ENCODE data around the gene IL16.

Gene IL16

DNA sequence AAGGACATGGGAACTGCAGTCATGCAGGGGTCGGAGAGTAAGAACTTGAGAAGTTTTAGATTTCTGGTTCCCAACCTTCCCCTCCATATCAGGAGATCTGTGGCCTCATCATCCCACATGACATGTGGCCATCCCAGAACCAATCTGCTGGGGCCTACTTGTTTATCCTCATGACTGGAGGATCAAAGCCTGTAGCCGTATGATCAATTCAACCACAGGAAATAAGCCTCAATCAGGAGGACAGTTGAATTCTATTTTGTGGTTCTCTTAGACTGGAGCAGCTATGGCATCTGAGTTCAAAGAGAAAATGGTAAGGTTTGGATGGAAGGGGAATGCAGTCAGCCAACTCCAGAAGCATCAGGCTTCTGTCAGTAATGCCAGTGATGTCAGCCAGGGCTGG, 57.2 kb downstream of the IL16 start:
- no peaks in the 10 kb centered on the region for H3K36me3 ChIP-seq (ENCODE audit: control insufficient read depth, insufficient read depth, low read length)

DNA sequence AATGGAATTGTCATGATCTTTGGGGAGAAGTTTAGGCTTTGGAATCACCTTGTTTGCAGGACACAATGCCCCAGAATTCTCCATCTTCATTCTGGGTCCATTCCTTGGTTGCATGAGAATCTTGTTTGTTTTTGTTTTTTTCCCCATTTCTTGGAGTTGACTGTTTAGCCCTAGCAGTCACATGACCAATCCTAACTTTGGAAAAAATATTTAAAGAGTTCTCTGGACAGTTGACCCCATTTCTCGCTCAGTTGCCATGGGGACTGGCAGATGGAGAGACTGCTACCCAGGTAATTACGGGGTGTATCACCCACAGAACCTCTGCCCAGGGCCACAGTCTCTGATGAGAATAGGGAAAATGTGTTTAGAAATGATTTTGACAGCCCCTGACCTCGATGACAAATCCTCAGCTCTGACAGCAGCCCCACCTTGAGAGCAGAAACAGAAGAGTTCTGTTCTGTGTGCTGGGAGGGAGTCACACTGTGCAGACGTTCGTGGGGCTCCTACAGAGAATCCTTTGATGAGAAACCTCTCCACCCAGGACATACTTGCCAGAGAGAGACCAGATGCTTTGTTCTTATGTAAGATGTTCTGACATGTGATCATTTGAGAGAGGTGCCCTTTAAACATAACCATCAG, 57.7 kb downstream of the IL16 start:
- H3K27ac ChIP-seq (ENCODE audit: insufficient read depth, low read length, poor library complexity, severe bottlenecking): no peak overlapping the region
- no peak for DNase-seq

More for the DNA sequence above, 57.2 kb downstream of the IL16 start:
- DNase-seq: no peak
- no peak overlapping the region for H3K27ac ChIP-seq (ENCODE audit: insufficient read depth, low read length, poor library complexity, severe bottlenecking)
- H3K4me1 ChIP-seq (ENCODE audit: control insufficient read depth, insufficient read depth, low read length, poor library complexity, severe bottlenecking): no peaks in the 10 kb centered on the region
- H3K27me3 ChIP-seq (replicated peaks; ENCODE audit: control insufficient read depth, insufficient read depth, low read length, poor library complexity, severe bottlenecking): no peaks in the 10 kb centered on the region
- no peaks in the 10 kb centered on the region for H3K9me3 ChIP-seq (ENCODE audit: control insufficient read depth, low read length)
- no peak overlapping the region for H3K4me3 ChIP-seq (ENCODE audit: insufficient read depth, low read depth, low read length, poor library complexity, severe bottlenecking)

DNA sequence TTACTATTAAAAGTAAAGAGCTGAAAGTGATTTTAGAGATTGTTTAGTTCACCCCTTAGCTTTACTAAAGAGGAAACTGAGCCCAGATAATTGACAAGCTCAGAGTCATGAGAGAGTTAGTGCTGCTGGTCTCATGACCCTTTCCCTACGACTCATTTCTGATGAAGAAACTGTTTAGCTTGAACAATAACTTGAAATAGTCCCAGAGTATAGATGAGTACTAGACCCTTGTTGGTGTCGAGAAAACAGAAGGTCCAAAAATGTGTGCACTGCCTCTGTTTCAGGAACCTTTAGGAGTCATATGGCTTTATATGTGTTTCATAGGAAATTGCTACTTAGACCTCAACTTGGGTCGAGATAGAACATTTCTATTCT, 58.2 kb downstream of the IL16 start:
- DNase-seq: no peak
- H3K9me3 ChIP-seq (ENCODE audit: control insufficient read depth, low read length): no peaks in the 10 kb centered on the region
- no peaks in the 10 kb centered on the region for H3K36me3 ChIP-seq (ENCODE audit: control insufficient read depth, insufficient read depth, low read length)
- H3K4me1 ChIP-seq (ENCODE audit: control insufficient read depth, insufficient read depth, low read length, poor library complexity, severe bottlenecking): no peaks in the 10 kb centered on the region
- no peak overlapping the region for H3K4me3 ChIP-seq (ENCODE audit: insufficient read depth, low read depth, low read length, poor library complexity, severe bottlenecking)
- H3K27ac ChIP-seq (ENCODE audit: insufficient read depth, low read length, poor library complexity, severe bottlenecking): no peak overlapping the region
- no peaks in the 10 kb centered on the region for H3K27me3 ChIP-seq (replicated peaks; ENCODE audit: control insufficient read depth, insufficient read depth, low read length, poor library complexity, severe bottlenecking)

More for the DNA sequence above, 57.7 kb downstream of the IL16 start:
- Histone ChIP-seq H3K9me3 (ENCODE audit: control insufficient read depth, low read length) (no peaks in the 10 kb centered on the region), H3K4me1 (ENCODE audit: control insufficient read depth, insufficient read depth, low read length, poor library complexity, severe bottlenecking) (no peaks in the 10 kb centered on the region), H3K4me3 (ENCODE audit: insufficient read depth, low read depth, low read length, poor library complexity, severe bottlenecking) (no peak overlapping the region), H3K27me3 (replicated peaks; ENCODE audit: control insufficient read depth, insufficient read depth, low read length, poor library complexity, severe bottlenecking) (no peaks in the 10 kb centered on the region), H3K36me3 (ENCODE audit: control insufficient read depth, insufficient read depth, low read length) (no peaks in the 10 kb centered on the region)

DNA sequence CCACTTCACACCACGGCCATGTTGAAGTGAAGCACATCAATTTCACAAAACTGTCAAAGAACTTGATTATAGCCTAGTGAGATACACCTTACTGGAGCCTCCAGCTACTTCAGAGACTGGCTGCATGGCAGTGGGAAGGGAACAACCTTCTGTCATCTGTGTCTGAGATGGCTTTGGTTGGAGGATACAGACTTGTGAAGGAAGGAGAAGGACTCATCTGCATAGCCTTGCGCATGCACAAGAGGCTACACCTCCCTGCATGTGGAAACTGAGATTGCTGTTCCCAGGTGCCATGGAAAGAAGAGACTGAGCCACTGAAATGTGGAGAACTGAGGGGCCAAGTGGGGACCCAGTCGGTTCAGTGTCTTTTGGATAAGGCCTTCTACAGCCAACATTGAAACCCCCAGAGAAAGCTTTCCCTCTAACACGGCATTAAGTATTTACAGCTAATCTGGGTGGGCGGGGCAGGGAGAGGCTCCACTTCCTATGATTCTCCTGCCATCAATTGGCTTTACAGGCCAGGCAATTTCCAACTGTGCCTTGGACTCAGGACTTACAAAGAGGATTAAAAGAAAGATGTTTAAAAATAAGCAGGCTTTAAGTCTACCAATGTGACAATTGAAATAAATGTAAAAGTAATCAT, 58.8 kb downstream of the IL16 start:
- no peaks in the 10 kb centered on the region for H3K36me3 ChIP-seq (ENCODE audit: control insufficient read depth, insufficient read depth, low read length)
- H3K27ac ChIP-seq (ENCODE audit: insufficient read depth, low read length, poor library complexity, severe bottlenecking): no peak overlapping the region
- H3K9me3 ChIP-seq (ENCODE audit: control insufficient read depth, low read length): no peaks in the 10 kb centered on the region
- H3K4me3 ChIP-seq (ENCODE audit: insufficient read depth, low read depth, low read length, poor library complexity, severe bottlenecking): no peak overlapping the region
- H3K4me1 ChIP-seq (ENCODE audit: control insufficient read depth, insufficient read depth, low read length, poor library complexity, severe bottlenecking): no peaks in the 10 kb centered on the region
- no peaks in the 10 kb centered on the region for H3K27me3 ChIP-seq (replicated peaks; ENCODE audit: control insufficient read depth, insufficient read depth, low read length, poor library complexity, severe bottlenecking)
- DNase-seq: no peak

DNA sequence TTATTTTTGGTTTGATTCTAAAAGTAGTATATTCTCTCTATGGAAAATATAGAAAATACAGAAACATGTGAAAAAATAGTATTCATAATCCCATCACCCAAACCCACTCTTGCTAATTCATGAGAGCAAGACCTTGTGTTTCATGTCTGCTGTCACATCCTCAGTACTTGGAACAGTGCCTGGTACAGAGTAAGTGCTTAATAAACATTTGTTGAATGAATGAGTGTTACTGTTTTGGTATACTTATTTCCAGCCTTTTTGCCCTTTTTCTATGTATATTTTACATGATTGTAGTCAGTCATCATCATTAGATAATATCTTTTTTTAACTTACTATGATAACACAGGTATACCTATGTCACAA, 59.3 kb downstream of the IL16 start:
- Histone ChIP-seq H3K27ac (ENCODE audit: insufficient read depth, low read length, poor library complexity, severe bottlenecking) (no peak overlapping the region), H3K36me3 (ENCODE audit: control insufficient read depth, insufficient read depth, low read length) (no peaks in the 10 kb centered on the region), H3K9me3 (ENCODE audit: control insufficient read depth, low read length) (no peaks in the 10 kb centered on the region), H3K4me1 (ENCODE audit: control insufficient read depth, insufficient read depth, low read length, poor library complexity, severe bottlenecking) (no peaks in the 10 kb centered on the region), H3K4me3 (ENCODE audit: insufficient read depth, low read depth, low read length, poor library complexity, severe bottlenecking) (no peak overlapping the region), H3K27me3 (replicated peaks; ENCODE audit: control insufficient read depth, insufficient read depth, low read length, poor library complexity, severe bottlenecking) (no peaks in the 10 kb centered on the region)
- no peak for DNase-seq

DNA sequence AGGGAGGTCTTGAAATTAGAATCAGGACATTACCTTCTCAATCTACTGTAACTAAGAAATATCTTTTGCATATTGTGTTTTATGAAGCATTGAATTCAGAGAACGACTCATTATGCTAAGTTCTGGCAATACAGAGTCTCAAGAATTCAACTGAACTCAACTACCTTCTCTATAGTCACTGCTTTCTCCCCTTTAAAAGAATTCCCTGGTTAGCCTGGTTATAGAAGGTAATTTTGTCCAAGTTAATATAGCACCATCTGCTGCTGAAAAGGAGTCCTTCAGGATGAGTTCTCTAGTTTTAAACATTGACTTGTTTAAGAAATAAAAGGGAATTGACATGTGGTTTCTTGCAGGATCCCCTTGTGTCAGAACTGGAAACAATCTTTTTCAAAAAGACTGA, 60.2 kb downstream of the IL16 start:
- no peak for DNase-seq

DNA sequence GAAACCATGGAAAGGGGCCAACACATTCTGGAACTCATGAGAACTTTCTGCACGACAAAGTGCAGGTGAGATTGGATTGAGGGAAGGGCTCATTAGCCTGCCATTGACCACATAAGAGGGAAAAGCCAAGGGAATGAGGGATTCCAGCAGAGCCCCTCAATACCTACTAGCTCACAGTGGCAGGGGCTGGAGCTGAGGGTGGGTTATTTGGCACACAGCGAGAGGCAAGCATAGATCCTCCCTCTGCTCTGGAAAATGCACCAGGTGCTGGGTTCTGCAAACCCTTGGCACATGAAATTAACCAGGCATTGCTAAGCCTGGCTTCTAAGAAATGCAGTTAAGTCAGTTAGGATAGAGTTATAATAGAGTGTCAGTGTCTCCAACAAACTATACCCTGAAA, 60.8 kb downstream of the IL16 start:
- no peaks in the 10 kb centered on the region for H3K27me3 ChIP-seq (replicated peaks; ENCODE audit: control insufficient read depth, insufficient read depth, low read length, poor library complexity, severe bottlenecking)
- H3K4me1 ChIP-seq (ENCODE audit: control insufficient read depth, insufficient read depth, low read length, poor library complexity, severe bottlenecking): no peaks in the 10 kb centered on the region
- H3K27ac ChIP-seq (ENCODE audit: insufficient read depth, low read length, poor library complexity, severe bottlenecking): no peak overlapping the region
- H3K4me3 ChIP-seq (ENCODE audit: insufficient read depth, low read depth, low read length, poor library complexity, severe bottlenecking): no peak overlapping the region
- no peaks in the 10 kb centered on the region for H3K36me3 ChIP-seq (ENCODE audit: control insufficient read depth, insufficient read depth, low read length)
- DNase-seq: no peak
- H3K9me3 ChIP-seq (ENCODE audit: control insufficient read depth, low read length): no peaks in the 10 kb centered on the region

More for the DNA sequence above, 60.2 kb downstream of the IL16 start:
- Histone ChIP-seq H3K27me3 (replicated peaks; ENCODE audit: control insufficient read depth, insufficient read depth, low read length, poor library complexity, severe bottlenecking) (no peaks in the 10 kb centered on the region), H3K4me3 (ENCODE audit: insufficient read depth, low read depth, low read length, poor library complexity, severe bottlenecking) (no peak overlapping the region), H3K36me3 (ENCODE audit: control insufficient read depth, insufficient read depth, low read length) (no peaks in the 10 kb centered on the region), H3K4me1 (ENCODE audit: control insufficient read depth, insufficient read depth, low read length, poor library complexity, severe bottlenecking) (no peaks in the 10 kb centered on the region), H3K9me3 (ENCODE audit: control insufficient read depth, low read length) (no peaks in the 10 kb centered on the region), H3K27ac (ENCODE audit: insufficient read depth, low read length, poor library complexity, severe bottlenecking) (no peak overlapping the region)

DNA sequence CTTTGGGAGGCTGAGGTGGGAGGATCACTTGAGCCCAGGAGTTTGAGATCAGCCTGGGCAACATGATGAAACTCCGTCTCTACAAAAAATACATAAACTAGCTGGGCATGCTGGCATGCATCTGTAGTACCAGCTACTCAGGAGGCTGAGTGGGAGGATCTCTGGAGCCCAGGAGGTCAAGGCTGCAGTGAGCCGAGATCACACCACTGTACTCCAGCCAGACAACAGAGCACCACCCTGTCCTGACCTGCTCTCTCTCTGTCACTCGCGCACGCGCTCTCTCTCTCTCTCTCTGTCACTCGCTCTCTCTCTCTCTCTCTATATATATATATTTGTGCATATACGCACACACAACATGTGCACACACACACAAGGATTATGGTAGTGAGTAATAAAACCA, 61.8 kb downstream of the IL16 start:
- Histone ChIP-seq H3K4me3 (ENCODE audit: insufficient read depth, low read depth, low read length, poor library complexity, severe bottlenecking) (no peak overlapping the region), H3K9me3 (ENCODE audit: control insufficient read depth, low read length) (no peaks in the 10 kb centered on the region), H3K27me3 (replicated peaks; ENCODE audit: control insufficient read depth, insufficient read depth, low read length, poor library complexity, severe bottlenecking) (no peaks in the 10 kb centered on the region), H3K36me3 (ENCODE audit: control insufficient read depth, insufficient read depth, low read length) (no peaks in the 10 kb centered on the region), H3K4me1 (ENCODE audit: control insufficient read depth, insufficient read depth, low read length, poor library complexity, severe bottlenecking) (no peaks in the 10 kb centered on the region), H3K27ac (ENCODE audit: insufficient read depth, low read length, poor library complexity, severe bottlenecking) (no peak overlapping the region)
- no peak for DNase-seq

DNA sequence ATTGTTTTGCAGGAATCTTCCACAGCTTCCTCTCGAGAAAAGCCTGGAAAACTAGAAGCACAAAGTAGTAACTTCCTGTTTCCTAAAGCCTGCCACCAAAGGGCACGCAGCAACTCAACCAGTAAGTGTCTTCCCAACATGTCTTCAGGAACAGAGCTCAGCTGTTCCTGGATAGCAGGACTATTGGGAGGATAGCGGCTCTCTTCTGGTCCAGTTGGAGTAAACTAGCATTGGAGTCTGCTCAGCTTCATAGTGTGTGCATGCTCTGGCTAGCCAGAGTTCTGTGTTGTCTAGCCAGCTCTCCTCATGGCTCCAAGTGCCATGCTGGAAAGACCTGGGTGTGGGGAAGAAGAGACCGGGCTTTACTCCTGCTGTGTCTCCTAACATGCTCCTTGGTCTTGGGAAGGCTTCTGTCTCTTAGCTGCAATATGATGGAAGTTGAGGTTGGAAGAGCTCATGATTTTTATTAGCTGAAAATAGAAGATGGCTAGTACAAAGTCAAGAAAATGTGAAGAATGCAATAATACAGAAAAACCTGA, 63.1 kb downstream of the IL16 start:
- no peak for DNase-seq
- Histone ChIP-seq H3K4me3 (ENCODE audit: insufficient read depth, low read depth, low read length, poor library complexity, severe bottlenecking) (no peak overlapping the region), H3K9me3 (ENCODE audit: control insufficient read depth, low read length) (no peaks in the 10 kb centered on the region), H3K27me3 (replicated peaks; ENCODE audit: control insufficient read depth, insufficient read depth, low read length, poor library complexity, severe bottlenecking) (no peaks in the 10 kb centered on the region), H3K4me1 (ENCODE audit: control insufficient read depth, insufficient read depth, low read length, poor library complexity, severe bottlenecking) (no peaks in the 10 kb centered on the region), H3K36me3 (ENCODE audit: control insufficient read depth, insufficient read depth, low read length) (no peaks in the 10 kb centered on the region), H3K27ac (ENCODE audit: insufficient read depth, low read length, poor library complexity, severe bottlenecking) (no peak overlapping the region)

DNA sequence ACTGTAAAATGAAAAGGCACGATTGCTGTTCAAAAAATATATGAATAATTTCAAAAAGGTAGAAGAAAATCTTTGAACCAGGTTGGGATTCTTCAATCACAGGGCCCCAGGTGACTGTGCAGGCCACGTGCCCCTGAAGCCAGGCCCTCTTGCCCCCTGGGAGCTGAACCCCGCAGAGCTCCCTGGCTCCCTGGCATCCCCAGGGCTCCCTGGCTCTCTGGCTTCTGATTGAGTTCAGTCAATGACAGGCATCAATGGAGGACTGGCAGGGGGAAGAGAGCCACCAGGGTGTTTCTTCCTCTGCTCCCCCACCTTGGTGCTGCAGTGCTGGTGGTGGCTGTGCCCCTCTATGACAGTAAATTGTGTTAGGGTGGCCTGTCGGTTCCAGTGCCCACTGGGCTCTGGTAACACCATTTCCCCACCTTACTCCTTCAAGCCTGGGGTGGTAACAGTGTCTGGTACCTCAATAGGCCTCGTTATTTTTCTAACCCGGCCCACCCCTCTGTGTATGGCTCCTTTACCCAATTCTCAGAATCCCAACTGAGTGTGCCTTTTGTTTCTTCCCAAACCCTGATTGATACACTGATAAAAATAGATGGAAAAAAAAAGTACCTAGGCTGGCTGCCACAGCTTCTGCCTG, 64.6 kb downstream of the IL16 start:
- H3K4me1 ChIP-seq (ENCODE audit: control insufficient read depth, insufficient read depth, low read length, poor library complexity, severe bottlenecking): peaks cover 7% of the 10 kb centered on the region
- no peaks in the 10 kb centered on the region for H3K9me3 ChIP-seq (ENCODE audit: control insufficient read depth, low read length)
- H3K27me3 ChIP-seq (replicated peaks; ENCODE audit: control insufficient read depth, insufficient read depth, low read length, poor library complexity, severe bottlenecking): no peaks in the 10 kb centered on the region
- no peak overlapping the region for H3K4me3 ChIP-seq (ENCODE audit: insufficient read depth, low read depth, low read length, poor library complexity, severe bottlenecking)
- DNase-seq: no peak
- no peaks in the 10 kb centered on the region for H3K36me3 ChIP-seq (ENCODE audit: control insufficient read depth, insufficient read depth, low read length)
- no peak overlapping the region for H3K27ac ChIP-seq (ENCODE audit: insufficient read depth, low read length, poor library complexity, severe bottlenecking)

Data from effector memory CD4-positive, alpha-beta T cell (primary cell).